Measurements from ENCODE around the gene NAALADL1. TPM values are rescaled to one million over a fixed set of nuclear protein-coding genes. Genes with fewer than 3 reads are reported as not detected.

The NAALADL1 gene
- total RNA-seq, 1 donor from 2014 or later: 16.6 TPM

GRCh38 chr11:65077451-65077850 is 19.1 kb upstream of the NAALADL1 start:
- no peak for TF ChIP-seq CTCF (IDR thresholded peaks at IDR 0.05; ENCODE audit: insufficient read depth, low read length, severe bottlenecking)
- no peaks in the 10 kb centered on the region for H3K27me3 ChIP-seq (ENCODE audit: control insufficient read depth, insufficient read depth, low read length)
- FAIRE-seq (no peak), DNase-seq (ENCODE audit: low read depth) (no peak)
- H3K36me3 ChIP-seq (ENCODE audit: control insufficient read depth, insufficient read depth, low read length): peaks cover 2% of the 10 kb centered on the region
- no peak overlapping the region for H3K4me3 ChIP-seq (ENCODE audit: low read depth, low read length)

- no peak for DNase-seq (ENCODE audit: low read depth)
- Histone ChIP-seq H3K27me3 (ENCODE audit: control insufficient read depth, insufficient read depth, low read length) (no peaks in the 10 kb centered on the region), H3K4me3 (ENCODE audit: low read depth, low read length) (no peak overlapping the region), H3K36me3 (ENCODE audit: control insufficient read depth, insufficient read depth, low read length) (no peaks in the 10 kb centered on the region)
- TF ChIP-seq CTCF (IDR thresholded peaks at IDR 0.05; ENCODE audit: insufficient read depth, low read length, severe bottlenecking): no peak
- no peak for FAIRE-seq
Observed at GRCh38 chr11:65072631-65072966, 14.2 kb upstream of the NAALADL1 start.

- no peaks in the 10 kb centered on the region for H3K27me3 ChIP-seq (ENCODE audit: control insufficient read depth, insufficient read depth, low read length)
- H3K36me3 ChIP-seq (ENCODE audit: control insufficient read depth, insufficient read depth, low read length): no peaks in the 10 kb centered on the region
- no peak overlapping the region for H3K4me3 ChIP-seq (ENCODE audit: low read depth, low read length)
- DNase-seq (ENCODE audit: low read depth) (no peak), FAIRE-seq (no peak)
- no peak for TF ChIP-seq CTCF (IDR thresholded peaks at IDR 0.05; ENCODE audit: insufficient read depth, low read length, severe bottlenecking)
Observed at GRCh38 chr11:65071907-65072630, 13.7 kb upstream of the NAALADL1 start.

GRCh38 chr11:65069217-65069616 is 10.9 kb upstream of the NAALADL1 start:
- Histone ChIP-seq H3K36me3 (ENCODE audit: control insufficient read depth, insufficient read depth, low read length) (no peaks in the 10 kb centered on the region), H3K4me3 (ENCODE audit: low read depth, low read length) (no peak overlapping the region), H3K27me3 (ENCODE audit: control insufficient read depth, insufficient read depth, low read length) (no peaks in the 10 kb centered on the region)
- DNase-seq (ENCODE audit: low read depth) (peak; percentile 43), FAIRE-seq (no peak)
- TF ChIP-seq CTCF (IDR thresholded peaks at IDR 0.05; ENCODE audit: insufficient read depth, low read length, severe bottlenecking): no peak

GRCh38 chr11:65067446-65067845 is 9.1 kb upstream of the NAALADL1 start:
- TF ChIP-seq CTCF (IDR thresholded peaks at IDR 0.05; ENCODE audit: insufficient read depth, low read length, severe bottlenecking): no peak
- DNase-seq (ENCODE audit: low read depth) (no peak), FAIRE-seq (no peak)
- Histone ChIP-seq H3K4me3 (ENCODE audit: low read depth, low read length) (no peak overlapping the region), H3K27me3 (ENCODE audit: control insufficient read depth, insufficient read depth, low read length) (no peaks in the 10 kb centered on the region), H3K36me3 (ENCODE audit: control insufficient read depth, insufficient read depth, low read length) (no peaks in the 10 kb centered on the region)

- no peak for TF ChIP-seq CTCF (IDR thresholded peaks at IDR 0.05; ENCODE audit: insufficient read depth, low read length, severe bottlenecking)
- DNase-seq (ENCODE audit: low read depth): no peak
- Histone ChIP-seq H3K27me3 (ENCODE audit: control insufficient read depth, insufficient read depth, low read length) (no peaks in the 10 kb centered on the region), H3K36me3 (ENCODE audit: control insufficient read depth, insufficient read depth, low read length) (no peaks in the 10 kb centered on the region), H3K4me3 (ENCODE audit: low read depth, low read length) (no peak overlapping the region)
- no peak for FAIRE-seq
Observed at GRCh38 chr11:65066805-65067291, 8.5 kb upstream of the NAALADL1 start.

Data from bronchial epithelial cell (primary cell).